HK-2 (cell line): ENCODE measurements around the gene RIPPLY2.
A peak's percentile ranks its signal among the peaks of the same experiment; 100 is the strongest.
"Not testable (repeated sequence)": the region's sequence is repeated elsewhere in the genome, so short reads cannot be mapped to it uniquely, and the experiment has no call there.

Experiments
- DNase-seq: peaks from one replicate; pipeline ENCODE4 v3.0.0-alpha.2; 2018; ENCODE audit not compliant: unreplicated experiment

RIPPLY2 gene

GRCh38 chr6:83860359-83860755 lies 7.2 kb downstream of the RIPPLY2 start:
- no peak for DNase-seq

GRCh38 chr6:83860782-83861495 lies 7.8 kb downstream of the RIPPLY2 start:
- no peak for DNase-seq

- no peak for DNase-seq
These were observed 9.8 kb downstream of the RIPPLY2 start for GRCh38 chr6:83862776-83863471.

GRCh38 chr6:83867043-83867442 lies 13.9 kb downstream of the RIPPLY2 start:
- DNase-seq: no peak

- DNase-seq: peak; percentile 66
These were observed 14.5 kb downstream of the RIPPLY2 start for GRCh38 chr6:83867527-83868161.

GRCh38 chr6:83868639-83869038 lies 15.5 kb downstream of the RIPPLY2 start:
- DNase-seq: no peak

- DNase-seq: no peak
These were observed 17.5 kb downstream of the RIPPLY2 start for GRCh38 chr6:83870649-83871048.

- no peak for DNase-seq
These were observed 19.4 kb downstream of the RIPPLY2 start for GRCh38 chr6:83872386-83873118.

- DNase-seq: no peak
These were observed 20.7 kb downstream of the RIPPLY2 start for GRCh38 chr6:83873869-83874268.

- no peak for DNase-seq
These were observed 22.7 kb downstream of the RIPPLY2 start for GRCh38 chr6:83875843-83876242.

GRCh38 chr6:83878902-83879644 lies 25.9 kb downstream of the RIPPLY2 start:
- DNase-seq: no peak

GRCh38 chr6:83879746-83880145 lies 26.6 kb downstream of the RIPPLY2 start:
- no peak for DNase-seq

GRCh38 chr6:83883240-83883639 lies 30.1 kb downstream of the RIPPLY2 start:
- no peak for DNase-seq

- no peak for DNase-seq
These were observed 31.4 kb downstream of the RIPPLY2 start for GRCh38 chr6:83884523-83884922.

- DNase-seq: no peak
These were observed 32.8 kb downstream of the RIPPLY2 start for GRCh38 chr6:83885984-83886383.

GRCh38 chr6:83889621-83890020 lies 36.5 kb downstream of the RIPPLY2 start:
- no peak for DNase-seq

- no peak for DNase-seq
These were observed 37.4 kb downstream of the RIPPLY2 start for GRCh38 chr6:83890520-83890919.

- DNase-seq: no peak
These were observed 38.4 kb downstream of the RIPPLY2 start for GRCh38 chr6:83891586-83891985.

GRCh38 chr6:83893024-83893423 lies 39.9 kb downstream of the RIPPLY2 start:
- DNase-seq: no peak

- not testable (repeated sequence) for DNase-seq
These were observed 43.9 kb downstream of the RIPPLY2 start for GRCh38 chr6:83897094-83897493.

GRCh38 chr6:83901624-83902023 lies 48.5 kb downstream of the RIPPLY2 start:
- no peak for DNase-seq

- no peak for DNase-seq
These were observed 51.2 kb downstream of the RIPPLY2 start for GRCh38 chr6:83904395-83904794.
